ENCODE data around the gene UBAP2.

GRCh38 chr9:33950371-33950770 lies 98.3 kb downstream of the UBAP2 start:
- TF ChIP-seq CTCF (IDR thresholded peaks at IDR 0.05; ENCODE audit: extremely low read depth in 1 of 2, insufficient read depth in 1 of 2, low read depth in 1 of 2, low read length in 2 of 2) (no peak), JUN (IDR thresholded peaks at IDR 0.05; ENCODE audit: borderline replicate concordance, insufficient read depth, insufficient read length, low read depth) (no peak), EZH2 (IDR thresholded peaks at IDR 0.05; ENCODE audit: borderline replicate concordance, low read depth, low read length, severe bottlenecking) (no peak), POLR2AphosphoS5 (IDR thresholded peaks at IDR 0.05; ENCODE audit: insufficient read depth, low read depth, low read length) (no peak)

All from endothelial cell of umbilical vein (primary cell).